ENCODE data around the gene SMAP1. TPM values are rescaled to one million over a fixed set of nuclear protein-coding genes. Genes with fewer than 3 reads are reported as not detected.
A peak's percentile ranks its signal among the peaks of the same experiment; 100 is the strongest.
"Not testable (repeated sequence)": the region's sequence is repeated elsewhere in the genome, so short reads cannot be mapped to it uniquely, and the experiment has no call there.

The SMAP1 gene
- total RNA-seq, 1 donor from 2014 or later: 40.4 TPM

DNA sequence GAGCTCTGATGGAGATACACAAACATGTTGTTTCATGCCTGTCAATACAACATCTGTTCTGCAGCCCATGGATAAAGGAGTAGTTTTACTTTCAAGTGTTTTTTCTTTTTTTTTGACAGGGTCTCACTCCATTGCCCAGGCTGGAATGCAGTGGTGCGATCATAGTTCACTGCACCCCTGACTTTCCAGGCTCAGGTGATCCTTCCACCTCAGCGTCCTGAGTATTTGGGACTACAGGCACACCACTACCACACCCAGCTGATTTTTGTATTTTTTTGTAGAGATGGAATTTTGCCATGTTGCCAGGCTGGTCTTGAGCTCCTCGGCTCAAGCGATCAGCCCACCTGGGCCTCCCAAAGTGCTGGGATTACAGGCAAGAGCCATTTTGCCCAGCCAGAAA lies 97.0 kb downstream of the SMAP1 start:
- Mint-ChIP-seq H3K36me3 (ENCODE audit: low read depth, unreplicated experiment) (peaks cover 4% of the 10 kb centered on the region), H3K9me3 (ENCODE audit: unreplicated experiment) (no peaks in the 10 kb centered on the region), H3K4me1 (ENCODE audit: unreplicated experiment) (no peaks in the 10 kb centered on the region), H3K27me3 (ENCODE audit: unreplicated experiment) (no peaks in the 10 kb centered on the region), H3K4me3 (ENCODE audit: unreplicated experiment) (no peak overlapping the region), H3K27ac (ENCODE audit: unreplicated experiment) (no peak overlapping the region)
- no peak for DNase-seq (ENCODE audit: low spot score)
- TF ChIP-seq, protein P1, sequence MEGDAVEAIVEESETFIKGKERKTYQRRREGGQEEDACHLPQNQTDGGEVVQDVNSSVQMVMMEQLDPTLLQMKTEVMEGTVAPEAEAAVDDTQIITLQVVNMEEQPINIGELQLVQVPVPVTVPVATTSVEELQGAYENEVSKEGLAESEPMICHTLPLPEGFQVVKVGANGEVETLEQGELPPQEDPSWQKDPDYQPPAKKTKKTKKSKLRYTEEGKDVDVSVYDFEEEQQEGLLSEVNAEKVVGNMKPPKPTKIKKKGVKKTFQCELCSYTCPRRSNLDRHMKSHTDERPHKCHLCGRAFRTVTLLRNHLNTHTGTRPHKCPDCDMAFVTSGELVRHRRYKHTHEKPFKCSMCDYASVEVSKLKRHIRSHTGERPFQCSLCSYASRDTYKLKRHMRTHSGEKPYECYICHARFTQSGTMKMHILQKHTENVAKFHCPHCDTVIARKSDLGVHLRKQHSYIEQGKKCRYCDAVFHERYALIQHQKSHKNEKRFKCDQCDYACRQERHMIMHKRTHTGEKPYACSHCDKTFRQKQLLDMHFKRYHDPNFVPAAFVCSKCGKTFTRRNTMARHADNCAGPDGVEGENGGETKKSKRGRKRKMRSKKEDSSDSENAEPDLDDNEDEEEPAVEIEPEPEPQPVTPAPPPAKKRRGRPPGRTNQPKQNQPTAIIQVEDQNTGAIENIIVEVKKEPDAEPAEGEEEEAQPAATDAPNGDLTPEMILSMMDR (IDR thresholded peaks at IDR 0.05; ENCODE audit: unreplicated experiment): no peak

DNA sequence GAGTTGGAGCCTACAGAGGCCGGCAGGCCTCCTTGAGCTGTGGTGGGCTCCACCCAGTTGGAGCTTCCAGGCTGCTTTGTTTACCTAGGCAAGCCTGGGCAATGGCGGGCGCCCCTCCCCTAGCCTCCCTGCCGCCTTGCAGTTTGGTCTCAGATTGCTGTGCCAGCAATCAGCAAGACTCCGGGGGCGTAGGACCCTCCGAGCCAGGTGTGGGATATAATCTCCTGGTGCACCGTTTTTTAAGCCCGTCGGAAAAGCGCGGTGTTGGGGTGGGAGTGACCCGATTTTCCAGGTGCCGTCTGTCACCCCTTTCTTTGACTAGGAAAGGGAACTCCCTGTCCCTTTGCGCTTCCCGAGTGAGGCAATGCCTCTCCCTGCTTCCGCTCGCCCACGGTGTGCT lies 103.7 kb downstream of the SMAP1 start:
- peak overlapping the region; percentile 43 for H3K4me3 Mint-ChIP-seq (ENCODE audit: unreplicated experiment)
- H3K27me3 Mint-ChIP-seq (ENCODE audit: unreplicated experiment); H3K4me1 Mint-ChIP-seq (ENCODE audit: unreplicated experiment); H3K27ac Mint-ChIP-seq (ENCODE audit: unreplicated experiment); DNase-seq (ENCODE audit: low spot score); H3K9me3 Mint-ChIP-seq (ENCODE audit: unreplicated experiment): not testable (repeated sequence)
- H3K36me3 Mint-ChIP-seq (ENCODE audit: low read depth, unreplicated experiment): peaks cover 15% of the 10 kb centered on the region

DNA sequence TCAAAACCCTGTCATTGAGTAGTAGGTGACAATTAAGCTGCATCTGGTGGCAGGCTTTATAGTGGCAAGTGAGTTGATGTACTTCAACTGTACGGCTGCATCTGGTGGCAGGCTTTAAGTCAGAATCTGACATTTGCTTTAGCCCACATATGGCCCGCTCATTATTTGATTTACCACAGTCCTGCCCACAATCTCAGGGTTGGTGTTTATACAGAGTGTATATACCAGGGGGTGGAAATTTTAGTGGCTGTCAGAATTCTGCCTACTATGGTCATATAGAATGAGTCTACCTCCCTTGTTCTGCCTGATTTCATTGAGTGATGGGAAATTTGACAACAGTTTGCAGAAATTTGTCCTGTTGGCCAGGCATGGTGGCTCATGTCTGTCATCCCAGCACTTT lies 112.3 kb downstream of the SMAP1 start:
- Mint-ChIP-seq H3K4me1 (ENCODE audit: unreplicated experiment) (no peaks in the 10 kb centered on the region), H3K27ac (ENCODE audit: unreplicated experiment) (no peak overlapping the region), H3K36me3 (ENCODE audit: low read depth, unreplicated experiment) (peaks cover 35% of the 10 kb centered on the region), H3K4me3 (ENCODE audit: unreplicated experiment) (no peak overlapping the region), H3K9me3 (ENCODE audit: unreplicated experiment) (peaks cover 8% of the 10 kb centered on the region), H3K27me3 (ENCODE audit: unreplicated experiment) (peaks cover 5% of the 10 kb centered on the region)
- TF ChIP-seq, protein P1 (IDR thresholded peaks at IDR 0.05; ENCODE audit: unreplicated experiment): no peak
- no peak for DNase-seq (ENCODE audit: low spot score)

DNA sequence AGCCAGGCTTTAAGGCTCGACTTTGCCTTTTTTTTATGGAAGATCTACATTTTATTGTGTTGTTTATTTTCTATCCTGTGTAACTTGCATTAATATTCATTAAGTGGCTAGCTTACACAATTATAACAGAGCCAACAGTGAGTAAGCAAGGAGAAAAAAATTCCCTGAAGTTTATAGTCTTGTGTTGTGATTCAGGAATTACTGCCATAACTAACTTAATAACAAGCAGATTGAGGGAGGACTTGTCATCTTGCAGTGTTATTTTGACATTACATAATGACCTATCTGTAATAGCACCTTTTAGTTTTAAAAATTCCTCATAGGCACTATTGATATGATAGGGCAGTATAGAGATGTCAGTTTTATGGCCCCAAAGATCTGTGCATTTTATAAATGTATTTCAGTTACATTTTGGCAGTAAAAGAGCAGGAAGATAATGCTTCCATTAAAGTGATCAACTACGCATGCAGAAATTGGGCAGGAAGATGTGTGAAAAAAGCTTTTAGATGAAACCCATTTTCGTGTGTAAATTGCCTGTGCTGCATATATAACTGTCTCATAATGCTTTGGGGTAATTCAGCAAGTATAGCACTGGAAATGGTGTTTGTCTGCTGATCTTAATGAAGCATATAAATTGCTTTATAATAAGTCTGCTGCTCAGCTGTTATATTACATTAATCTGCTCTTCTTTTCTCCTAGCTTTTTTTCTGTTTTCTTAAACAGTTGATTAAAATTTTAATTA lies 123.0 kb downstream of the SMAP1 start:
- peaks cover 10% of the 10 kb centered on the region for H3K36me3 Mint-ChIP-seq (ENCODE audit: low read depth, unreplicated experiment)
- TF ChIP-seq, protein P1 (IDR thresholded peaks at IDR 0.05; ENCODE audit: unreplicated experiment): no peak
- DNase-seq (ENCODE audit: low spot score): no peak
- H3K4me1 Mint-ChIP-seq (ENCODE audit: unreplicated experiment): no peaks in the 10 kb centered on the region
- H3K4me3 Mint-ChIP-seq (ENCODE audit: unreplicated experiment): no peak overlapping the region
- no peak overlapping the region for H3K27ac Mint-ChIP-seq (ENCODE audit: unreplicated experiment)
- peaks cover 2% of the 10 kb centered on the region for H3K27me3 Mint-ChIP-seq (ENCODE audit: unreplicated experiment)
- no peaks in the 10 kb centered on the region for H3K9me3 Mint-ChIP-seq (ENCODE audit: unreplicated experiment)

DNA sequence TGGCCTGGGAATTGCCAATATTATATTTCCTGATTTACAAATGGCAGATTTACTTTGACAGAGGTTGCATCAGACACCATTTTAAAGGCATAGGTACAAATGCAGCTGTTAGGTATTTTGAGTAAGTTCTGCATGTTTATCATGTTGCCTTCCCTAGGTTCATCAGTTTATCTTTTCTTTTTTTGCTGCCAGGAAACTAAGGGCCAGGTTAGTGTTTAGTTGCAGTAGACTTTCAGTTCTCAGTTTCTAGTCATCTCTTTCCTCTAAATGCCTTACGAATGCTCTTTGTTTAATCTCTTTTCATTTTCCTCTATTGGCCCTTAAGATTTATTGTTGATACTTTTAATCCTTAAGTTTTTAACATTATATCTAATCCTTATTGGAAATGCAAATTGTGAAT lies 129.9 kb downstream of the SMAP1 start:
- H3K36me3 Mint-ChIP-seq (ENCODE audit: low read depth, unreplicated experiment): peaks cover 9% of the 10 kb centered on the region
- no peak overlapping the region for H3K4me3 Mint-ChIP-seq (ENCODE audit: unreplicated experiment)
- H3K9me3 Mint-ChIP-seq (ENCODE audit: unreplicated experiment): no peaks in the 10 kb centered on the region
- DNase-seq (ENCODE audit: low spot score): no peak
- TF ChIP-seq, protein P1 (IDR thresholded peaks at IDR 0.05; ENCODE audit: unreplicated experiment): no peak
- H3K4me1 Mint-ChIP-seq (ENCODE audit: unreplicated experiment): no peaks in the 10 kb centered on the region
- H3K27ac Mint-ChIP-seq (ENCODE audit: unreplicated experiment): no peak overlapping the region
- peaks cover 2% of the 10 kb centered on the region for H3K27me3 Mint-ChIP-seq (ENCODE audit: unreplicated experiment)
